Testis (tissue), 3 donors: ENCODE data around the gene MEGF11. TPM values are rescaled to one million over a fixed set of nuclear protein-coding genes. Genes with fewer than 3 reads are reported as not detected.
A peak's percentile ranks its signal among the peaks of the same experiment; 100 is the strongest.

Source experiments
- DNase-seq: peaks from one replicate; pipeline ENCODE4 v3.0.0-alpha.2; 2019
- H3K27ac ChIP-seq, 2 donors: fragments of 200-600 bp; sonication (generic); one replicate each; pipeline ENCODE4 v1.5.1; 2019
- H3K27me3 ChIP-seq: fragments of 200-600 bp; sonication (generic); one replicate; pipeline ENCODE4 v1.5.1; 2019
- H3K36me3 ChIP-seq: fragments of 200-600 bp; sonication (generic); one replicate; pipeline ENCODE4 v1.5.1; 2017; ENCODE audit warnings: low read depth; ENCODE audit errors: missing control alignments
- H3K4me1 ChIP-seq: fragments of 200-600 bp; sonication (generic); one replicate; pipeline ENCODE4 v1.5.1; 2019
- H3K4me3 ChIP-seq, 2 donors: fragments of 200-600 bp; sonication (generic); one replicate each; pipeline ENCODE4 v1.5.1; 2017 to 2019
- H3K9me3 ChIP-seq: fragments of 200-600 bp; sonication (generic); one replicate; pipeline ENCODE4 v1.5.1; 2017
- CTCF ChIP-seq, 3 experiments: fragments of 450-650 bp in 2 of 3; fragments of 200-600 bp in 1 of 3; sonication (generic) in 1 of 3; IDR thresholded peaks; one replicate each; pipeline ENCODE4 v1.5.1; 2016 to 2019; ENCODE audit warnings: antibody characterized with exemption in 3 of 3, mild to moderate bottlenecking in 2 of 3, moderate library complexity in 1 of 3
- POLR2A ChIP-seq: fragments of 450-650 bp; IDR thresholded peaks from one replicate; pipeline ENCODE4 v1.6.1; 2017; ENCODE audit warnings: antibody characterized with exemption, mild to moderate bottlenecking, moderate library complexity
- WGBS, 2 donors: methylation state at CpG; one replicate each; pipeline ENCODE4 v1.1.5; 2018; 5-methylcytosine and 5-hydroxymethylcytosine counted together
- intact Hi-C: fragments of 100-400 bp; cut with DNase I; formaldehyde crosslinking; loops from one replicate; pipeline ENCODE4 v1.15.1; 2023; ENCODE audit warnings: low total_unique reads
- polyA plus RNA-seq: library from polyadenylated mRNA; stranded (reverse); fragments of 350-450 nt; fragmentation: Illumina TruSeq; extraction: RNeasy Lipid Tissue Mini Kit (QIAGEN cat#74804); gene quantifications from one replicate; pipeline ENCODE4 v1.2.3, GENCODE V29; 2014; ENCODE audit warnings: low read depth, low replicate concordance; ENCODE audit not compliant: insufficient read depth
- total RNA-seq, 2 donors: library from RNA; depleted of rRNA; stranded (reverse); fragments of >200 nt; gene quantifications; one replicate each; pipeline ENCODE4 v1.2.3, GENCODE V29; 2016

MEGF11 gene
- total and polyA plus RNA-seq, 3 donors from 2014 or later: 4.5 to 18.7 (median 8.6) TPM

GRCh38 chr15:65981837-65982626 is 271.5 kb downstream of the MEGF11 start:
- H3K4me1 ChIP-seq: peaks cover 15% of the 10 kb centered on the region
- TF ChIP-seq CTCF (IDR thresholded peaks at IDR 0.05): no peak
- TF ChIP-seq POLR2A: no peak
- intact Hi-C loops: loop anchor here (10.0 kb wide), 1 partner anchor 303 kb away; no protein-coding TSS in a partner anchor
- peak; percentile 40 for DNase-seq
- 4 to 10% methylated on average over 6 to 41 of the region's 42 CpGs for WGBS, 2 donors
- no peak overlapping the region for H3K4me3 ChIP-seq
- H3K27ac ChIP-seq: no peak overlapping the region
- no peaks in the 10 kb centered on the region for H3K27me3 ChIP-seq
- no peaks in the 10 kb centered on the region for H3K9me3 ChIP-seq
- no peaks in the 10 kb centered on the region for H3K36me3 ChIP-seq

GRCh38 chr15:65980824-65981456 is 272.6 kb downstream of the MEGF11 start:
- H3K27me3 ChIP-seq: no peaks in the 10 kb centered on the region
- no peaks in the 10 kb centered on the region for H3K36me3 ChIP-seq
- H3K9me3 ChIP-seq: no peaks in the 10 kb centered on the region
- peak; percentile 81 for DNase-seq
- 74 to 76% methylated on average over 2 to 5 of the region's 5 CpGs for WGBS, 2 donors
- intact Hi-C loops: loop anchor here (10.0 kb wide), 1 partner anchor 304 kb away; no protein-coding TSS in a partner anchor
- H3K4me1 ChIP-seq: peaks cover 15% of the 10 kb centered on the region
- no peak overlapping the region for H3K27ac ChIP-seq
- TF ChIP-seq CTCF (IDR thresholded peaks at IDR 0.05) (peak; percentile 37 to 77 (median 74)), POLR2A (no peak)
- no peak overlapping the region for H3K4me3 ChIP-seq

GRCh38 chr15:65979837-65980236 is 273.7 kb downstream of the MEGF11 start:
- peaks cover 15% of the 10 kb centered on the region for H3K4me1 ChIP-seq

GRCh38 chr15:65979316-65979715 is 274.2 kb downstream of the MEGF11 start:
- DNase-seq: no peak
- Histone ChIP-seq H3K27ac (no peak overlapping the region), H3K9me3 (no peaks in the 10 kb centered on the region), H3K27me3 (no peaks in the 10 kb centered on the region), H3K4me3 (no peak overlapping the region), H3K36me3 (no peaks in the 10 kb centered on the region), H3K4me1 (peaks cover 15% of the 10 kb centered on the region)
- intact Hi-C loops: no loop called here
- TF ChIP-seq POLR2A (no peak), CTCF (IDR thresholded peaks at IDR 0.05) (no peak)
- WGBS, 2 donors: 78 to 80% methylated on average over 5 to 7 of the region's 7 CpGs

More at GRCh38 chr15:65979837-65980236, 273.7 kb downstream of the MEGF11 start:
- H3K9me3 ChIP-seq: no peaks in the 10 kb centered on the region
- intact Hi-C loops: loop anchor here (10.0 kb wide), 1 partner anchor 305 kb away; no protein-coding TSS in a partner anchor
- WGBS, 2 donors: 47 to 64% methylated on average over 2 of the region's 2 CpGs
- no peak for DNase-seq
- no peaks in the 10 kb centered on the region for H3K36me3 ChIP-seq
- H3K27ac ChIP-seq: no peak overlapping the region
- H3K4me3 ChIP-seq: no peak overlapping the region
- no peaks in the 10 kb centered on the region for H3K27me3 ChIP-seq
- TF ChIP-seq POLR2A: no peak
- no peak for TF ChIP-seq CTCF (IDR thresholded peaks at IDR 0.05)
